HG03066 (cell line): ENCODE results near the gene ANGPTL7.
"Not testable (repeated sequence)": the region's sequence is repeated elsewhere in the genome, so short reads cannot be mapped to it uniquely, and the experiment has no call there.

Source experiments
- ATAC-seq: cut with Tn5 transposase; IDR thresholded peaks from one replicate; pipeline ENCODE4 v1.9.1; 2021; ENCODE audit warnings: low read depth; ENCODE audit not compliant: unreplicated experiment

ANGPTL7 gene

DNA sequence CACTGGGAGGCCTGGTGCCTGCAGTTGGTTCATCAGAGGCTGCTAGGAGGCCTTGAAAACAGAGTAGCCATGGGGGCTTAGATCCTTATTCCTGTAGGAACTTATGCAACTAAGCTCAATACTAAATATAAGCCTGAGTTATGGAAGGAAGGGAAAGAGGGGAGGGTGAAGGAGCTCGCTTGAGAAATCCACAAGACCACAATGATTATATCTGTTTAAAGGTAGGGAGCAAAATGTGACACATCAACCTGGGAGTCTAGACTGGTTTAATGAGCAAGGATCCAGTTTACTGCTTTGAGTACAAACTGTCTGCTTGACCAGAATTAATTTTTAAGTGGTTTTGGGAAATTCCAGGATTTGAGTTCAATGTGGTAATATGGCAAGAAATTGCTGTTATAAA is 20.4 kb upstream of the ANGPTL7 start:
- ATAC-seq: no peak

DNA sequence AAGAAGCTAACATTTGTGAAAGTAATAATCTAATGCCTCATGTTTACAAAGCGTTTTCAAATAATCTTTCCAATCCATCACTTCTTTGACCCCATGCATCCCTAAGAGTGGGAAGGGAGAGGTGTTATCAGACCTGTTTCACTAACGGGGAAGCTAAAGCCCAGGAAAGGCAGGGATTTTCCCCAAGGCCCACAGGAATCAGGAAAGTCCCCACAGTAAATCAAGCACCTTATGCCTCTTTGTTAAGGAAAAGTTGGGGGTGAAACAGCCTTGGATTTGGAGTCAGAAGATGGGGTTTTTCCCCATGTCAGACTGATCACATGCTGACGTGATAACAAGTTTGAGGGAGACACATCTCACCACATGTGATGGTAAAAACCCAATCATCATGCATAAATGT is 20.0 kb upstream of the ANGPTL7 start:
- no peak for ATAC-seq

DNA sequence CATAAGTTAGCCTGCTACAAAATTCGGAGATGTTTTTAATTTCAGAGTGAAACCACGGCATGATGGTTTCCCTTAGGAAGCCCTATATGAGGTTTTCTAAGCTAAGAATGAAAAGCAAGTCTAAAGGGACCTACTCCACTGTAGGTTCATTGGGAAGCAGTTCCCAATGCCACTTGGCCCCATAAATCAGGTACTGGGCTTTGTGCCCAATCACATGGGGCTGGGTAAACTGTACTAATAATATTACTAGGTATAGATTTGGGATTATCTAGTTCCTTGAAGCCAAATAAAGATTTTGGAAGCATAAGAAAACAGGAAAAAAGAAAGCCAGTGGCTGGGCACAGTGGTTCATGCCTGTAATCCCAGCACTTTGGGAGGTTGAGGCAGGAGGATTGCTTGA is 19.1 kb upstream of the ANGPTL7 start:
- no peak for ATAC-seq

DNA sequence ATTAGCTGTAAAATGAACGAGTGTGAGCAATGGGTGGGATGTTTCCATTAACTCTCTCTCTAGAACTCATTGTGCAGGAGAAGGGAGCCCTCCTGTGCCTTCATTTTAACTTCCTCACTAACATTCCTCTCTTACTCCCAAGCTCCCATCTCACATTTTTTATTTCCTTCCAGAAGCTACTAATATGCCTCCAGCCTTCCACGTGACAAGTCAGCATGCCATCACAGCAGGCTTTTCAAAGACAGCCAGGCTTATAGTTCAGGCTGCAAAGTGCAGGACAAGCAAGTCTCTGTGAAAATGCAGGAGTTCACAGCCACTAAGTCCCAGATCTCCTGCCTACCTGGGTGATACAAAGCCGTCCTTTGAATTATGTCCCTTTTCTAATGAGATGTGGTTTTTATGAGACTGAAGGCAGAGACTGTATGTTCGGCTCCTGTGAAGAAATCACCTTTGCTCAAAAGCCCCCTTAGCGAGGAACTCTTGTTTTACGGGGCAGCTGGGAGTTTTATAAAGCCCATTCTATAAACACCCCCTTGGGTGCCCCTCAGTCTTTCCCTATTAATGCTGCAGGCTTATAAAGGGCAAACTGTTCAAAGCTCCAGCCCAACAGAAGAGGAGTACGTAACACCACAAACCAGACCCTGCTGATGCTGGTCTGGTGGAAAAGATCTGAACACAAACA is 14.8 kb upstream of the ANGPTL7 start:
- ATAC-seq: no peak

DNA sequence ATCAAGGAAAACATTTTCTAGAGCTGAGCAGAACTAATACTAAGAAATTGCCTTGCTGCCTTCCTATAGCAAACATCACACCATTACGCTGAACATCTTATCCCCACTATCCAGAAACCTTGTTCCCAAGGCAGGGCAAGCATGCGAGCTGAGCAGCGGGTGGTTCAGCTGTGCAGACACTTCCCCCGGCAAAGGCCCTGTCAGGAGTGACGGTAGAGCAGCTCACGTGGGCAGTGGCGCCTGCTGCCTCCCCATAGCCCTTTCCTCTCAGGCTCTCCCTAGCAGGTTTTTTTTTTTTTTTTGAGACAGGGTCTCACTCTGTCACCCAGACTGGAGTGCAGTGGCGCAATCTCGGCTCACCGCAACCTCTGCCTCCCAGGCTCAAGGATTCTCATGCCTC is 13.7 kb upstream of the ANGPTL7 start:
- ATAC-seq: no peak

DNA sequence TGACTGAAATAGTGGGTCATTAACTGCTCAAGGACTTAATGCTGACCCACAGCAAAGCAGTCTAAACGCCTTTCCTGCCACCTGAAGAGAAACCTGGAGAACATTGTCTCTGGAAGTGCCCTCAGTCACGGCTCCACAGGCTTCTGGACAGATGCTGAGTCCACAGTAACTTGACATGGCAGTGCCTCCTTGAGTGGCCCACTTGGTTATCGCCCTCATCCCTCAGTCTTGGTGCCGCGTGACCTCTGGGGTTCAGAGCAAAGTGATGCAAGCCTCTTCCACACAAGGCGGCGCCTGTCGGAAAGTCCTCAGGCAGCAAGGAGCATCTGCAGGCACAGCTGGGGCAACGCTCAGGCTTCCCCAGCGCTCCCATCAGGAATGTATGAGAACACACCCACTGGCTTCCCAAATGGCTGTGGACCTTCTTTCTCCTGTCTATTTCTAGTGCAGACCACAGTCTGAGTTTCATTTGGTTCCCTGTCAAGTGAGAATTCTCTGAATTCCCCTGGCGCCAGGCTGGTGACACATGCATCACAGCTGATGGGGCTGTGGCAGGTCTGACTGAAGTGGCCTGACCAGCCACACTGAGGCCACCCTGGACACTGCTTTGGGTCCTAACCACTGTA is 13.0 kb upstream of the ANGPTL7 start:
- ATAC-seq: no peak

DNA sequence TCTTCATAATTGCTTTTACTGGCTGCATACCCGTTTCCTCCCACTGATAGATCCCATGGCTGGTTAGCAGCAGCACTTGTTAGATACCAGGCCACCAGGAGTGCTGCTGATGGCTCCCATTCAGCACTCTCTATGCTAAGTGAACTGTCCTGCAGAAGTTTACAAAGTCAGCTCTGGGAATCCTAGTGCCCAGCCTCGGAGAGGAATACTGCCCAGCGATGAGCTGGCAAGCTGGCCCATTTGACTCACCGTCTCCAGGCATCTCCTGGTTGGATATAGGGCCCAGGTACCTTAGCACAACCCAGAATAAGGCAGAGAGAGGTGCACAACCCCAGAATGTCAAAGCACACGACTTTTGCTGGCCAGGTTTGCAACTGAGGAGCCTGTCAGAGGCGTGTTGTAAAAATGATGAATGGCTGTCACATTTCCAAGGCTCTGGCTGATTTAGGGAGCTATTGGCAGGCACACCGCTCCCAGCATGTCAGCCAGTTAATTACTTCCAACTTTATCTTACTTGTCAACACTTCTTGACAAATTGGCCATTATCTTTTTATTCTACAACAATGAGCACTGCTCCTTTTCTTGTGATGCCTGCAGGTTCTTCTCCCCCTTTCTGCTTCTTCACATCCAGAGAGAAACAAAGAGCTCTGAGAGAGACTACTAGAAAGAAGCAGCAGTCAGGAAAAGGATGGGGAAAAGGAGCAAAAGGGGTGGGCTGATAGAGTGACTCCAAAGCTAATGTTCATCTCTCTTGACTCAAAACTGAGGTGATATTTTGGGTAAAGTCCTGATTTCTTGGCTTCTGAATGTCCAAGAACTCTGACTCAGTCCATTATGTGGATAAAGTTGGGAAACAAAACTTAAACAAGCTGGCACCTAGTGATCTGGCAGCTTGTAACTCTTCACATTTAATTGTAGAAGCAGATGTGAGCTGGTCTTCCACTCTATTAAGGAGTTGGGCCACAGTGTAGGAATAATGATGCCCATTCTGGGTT is 10.8 kb upstream of the ANGPTL7 start:
- ATAC-seq: no peak

DNA sequence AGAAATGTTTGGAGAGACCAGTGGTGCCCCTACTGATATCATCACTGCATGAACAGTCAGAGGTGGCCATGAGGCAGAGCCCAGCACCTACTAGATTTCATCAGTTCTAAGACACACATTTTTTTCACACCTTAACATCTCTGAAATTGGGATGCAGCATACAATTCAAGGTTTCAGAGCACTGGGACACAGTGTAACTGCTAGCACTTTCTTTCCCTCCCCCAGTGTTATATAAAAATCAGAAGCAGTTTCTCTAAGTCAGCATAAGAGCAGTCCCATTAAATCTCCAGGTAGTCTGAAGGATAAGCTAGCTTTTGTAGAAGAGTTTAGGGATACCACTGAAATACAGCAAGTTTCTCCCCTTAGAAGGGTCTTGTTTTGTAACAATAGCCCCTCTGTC is 10.0 kb upstream of the ANGPTL7 start:
- ATAC-seq: no peak

DNA sequence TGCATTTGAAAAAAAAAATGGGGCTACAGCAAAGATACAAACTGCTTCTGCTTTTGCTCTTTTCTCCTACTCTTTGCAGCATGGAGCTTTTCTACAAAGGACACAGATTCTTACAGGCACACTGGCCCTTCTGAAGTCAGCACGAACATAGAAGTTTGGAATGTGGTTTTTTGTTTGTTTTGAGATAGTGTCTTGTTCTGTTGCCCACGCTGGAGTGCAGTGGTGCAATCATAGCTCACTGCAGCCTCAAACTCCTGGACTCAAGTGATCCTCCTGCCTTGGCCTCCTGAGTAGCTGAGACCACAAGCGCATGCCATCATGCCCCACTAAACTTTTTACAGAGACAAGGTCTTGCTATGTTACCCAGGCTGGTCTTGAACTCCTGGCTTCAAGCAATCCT is 9.4 kb upstream of the ANGPTL7 start:
- ATAC-seq: not testable (repeated sequence)

DNA sequence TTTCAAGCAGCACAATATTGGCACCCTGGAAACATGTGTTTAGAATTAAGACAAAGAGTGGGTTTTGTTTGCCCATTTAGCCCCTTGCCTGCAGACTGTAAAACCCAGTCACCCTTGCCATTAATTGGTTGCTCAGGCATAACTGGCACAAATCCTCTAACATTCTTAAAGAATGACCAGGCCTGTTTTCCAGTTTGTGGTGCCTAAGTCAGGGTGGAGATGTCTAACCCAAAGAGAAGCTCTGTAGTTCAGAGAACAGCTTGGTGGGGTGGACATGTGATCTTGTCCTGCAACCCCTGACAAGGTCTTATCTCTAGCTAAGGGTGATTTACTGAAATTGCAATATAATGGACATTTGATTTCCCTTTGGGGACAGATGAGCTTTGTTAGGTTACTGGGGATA is 8.8 kb upstream of the ANGPTL7 start:
- no peak for ATAC-seq

DNA sequence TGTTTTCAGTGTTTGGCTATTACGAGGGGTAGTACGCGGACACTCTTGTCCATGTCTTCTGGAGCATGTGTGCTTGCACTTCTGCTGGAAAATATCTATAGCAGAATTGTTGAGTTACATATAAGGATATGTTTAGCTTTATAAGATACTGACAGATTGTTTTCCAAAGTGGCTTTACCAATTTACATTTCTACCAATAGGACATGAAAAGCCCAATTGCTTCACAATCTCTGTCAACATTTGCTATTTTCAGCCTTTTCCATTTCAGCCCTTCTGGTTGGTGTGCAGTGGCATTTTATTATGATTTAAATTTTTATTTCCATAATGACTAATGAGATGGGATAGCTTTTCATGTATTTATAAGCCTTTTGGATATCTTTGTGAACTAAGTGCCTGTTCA is 6.3 kb upstream of the ANGPTL7 start:
- ATAC-seq: no peak

DNA sequence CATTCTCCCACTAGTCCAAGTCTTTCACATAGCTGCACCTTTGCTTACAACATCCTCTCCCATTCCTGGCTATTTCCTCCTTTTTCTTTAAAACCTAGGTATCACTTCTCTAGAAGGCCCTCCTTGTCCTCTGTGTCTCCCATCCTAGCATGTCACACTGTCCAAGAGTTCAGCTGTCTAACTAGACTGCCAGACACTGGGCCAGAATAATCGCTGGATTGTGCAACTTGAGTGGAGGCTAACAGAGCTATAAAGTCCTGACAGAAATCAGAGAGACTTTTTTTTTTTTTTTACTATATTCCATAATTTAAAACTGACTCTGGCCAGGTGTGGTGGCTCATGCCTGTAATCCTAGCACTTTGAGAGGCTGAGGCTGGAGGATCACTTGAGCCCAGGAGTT is 4.2 kb upstream of the ANGPTL7 start:
- no peak for ATAC-seq

DNA sequence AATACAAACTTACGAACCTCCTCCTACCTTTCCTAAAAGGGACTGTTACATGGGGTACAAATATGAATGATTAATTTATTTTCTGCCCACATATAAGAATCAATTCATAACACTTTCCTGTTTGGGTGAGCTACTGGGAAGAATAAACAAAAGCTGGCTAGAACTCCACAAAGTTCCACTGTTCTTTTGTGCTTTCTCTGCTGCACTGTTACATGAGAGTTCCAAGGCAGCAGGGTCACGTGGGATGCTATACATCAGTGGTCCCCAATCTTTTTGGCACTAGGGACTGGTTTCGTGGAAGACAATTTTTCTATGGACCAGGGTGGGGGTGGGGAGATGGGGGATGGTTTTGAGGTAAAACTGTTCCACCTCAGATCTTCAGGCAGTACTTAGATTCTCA is 2.2 kb upstream of the ANGPTL7 start:
- no peak for ATAC-seq

DNA sequence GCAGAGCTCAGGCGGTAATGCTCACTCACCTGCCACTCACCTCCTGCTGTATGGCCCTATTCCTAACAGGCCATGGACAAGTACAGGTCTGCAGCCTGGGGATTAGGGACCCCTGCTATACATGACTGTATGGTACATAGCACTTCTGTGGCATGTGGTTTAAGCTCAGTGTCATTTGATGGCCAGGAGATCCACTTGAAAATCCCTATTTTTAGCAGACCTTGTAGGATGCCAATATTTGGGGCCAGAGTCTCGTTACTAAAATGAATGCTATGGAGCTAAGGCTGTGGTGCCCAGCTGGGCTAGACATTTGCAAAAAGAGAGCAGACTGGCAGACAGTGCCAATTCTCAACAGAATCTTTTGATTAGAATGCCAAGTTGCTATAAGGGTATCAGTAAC is 1.7 kb upstream of the ANGPTL7 start:
- no peak for ATAC-seq

DNA sequence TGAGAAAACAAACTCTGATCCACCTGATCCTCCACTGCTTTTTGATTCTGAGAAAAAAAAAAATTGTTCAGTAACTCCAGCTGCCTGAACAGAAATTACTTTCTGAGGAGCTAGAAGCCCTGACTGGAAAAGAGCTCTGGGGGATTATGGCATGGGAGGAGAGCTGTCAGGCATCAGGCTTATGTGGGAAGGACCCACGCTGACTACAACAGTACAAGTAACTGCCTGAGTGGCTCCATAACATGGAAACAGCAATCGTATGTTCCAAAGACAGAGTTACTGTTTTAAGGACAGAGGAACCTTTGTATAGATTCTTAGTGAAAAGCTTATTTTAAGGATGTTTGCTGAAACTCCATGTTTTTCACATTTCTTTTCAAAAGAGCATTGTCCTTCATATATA is 1.2 kb upstream of the ANGPTL7 start:
- ATAC-seq: no peak

DNA sequence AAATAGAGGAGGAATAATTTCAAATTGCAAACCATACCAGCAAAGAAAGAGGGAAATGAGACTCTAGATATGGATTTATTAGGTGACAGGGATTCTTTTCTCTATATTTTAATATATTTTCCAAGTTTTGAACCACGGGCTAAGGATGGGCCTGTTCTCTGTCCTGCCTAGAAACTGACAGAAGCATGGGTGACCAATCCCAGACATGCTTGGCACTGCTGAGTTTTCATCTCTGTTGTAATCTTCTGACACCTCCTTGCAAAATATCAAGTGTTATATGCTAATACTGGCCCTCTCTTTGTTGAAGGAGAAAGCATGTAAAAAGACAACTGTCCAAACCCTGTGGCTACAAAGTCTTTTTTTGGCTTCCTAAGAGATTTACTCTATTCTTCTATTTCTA is 774 bp upstream of the ANGPTL7 start:
- no peak for ATAC-seq

DNA sequence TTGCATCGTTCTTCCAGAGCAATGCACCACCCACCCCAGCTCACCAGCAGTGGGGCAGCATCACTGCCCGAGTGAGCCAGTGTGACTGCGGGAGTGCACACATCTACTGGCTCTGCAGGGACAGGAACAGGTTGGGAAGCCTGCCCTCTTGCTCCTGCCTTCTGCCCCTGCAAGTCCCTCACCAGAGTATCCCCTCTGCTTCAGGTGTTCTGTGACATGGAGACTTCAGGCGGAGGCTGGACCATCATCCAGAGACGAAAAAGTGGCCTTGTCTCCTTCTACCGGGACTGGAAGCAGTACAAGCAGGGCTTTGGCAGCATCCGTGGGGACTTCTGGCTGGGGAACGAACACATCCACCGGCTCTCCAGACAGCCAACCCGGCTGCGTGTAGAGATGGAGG is 4.2 kb downstream of the ANGPTL7 start:
- ATAC-seq: no peak

DNA sequence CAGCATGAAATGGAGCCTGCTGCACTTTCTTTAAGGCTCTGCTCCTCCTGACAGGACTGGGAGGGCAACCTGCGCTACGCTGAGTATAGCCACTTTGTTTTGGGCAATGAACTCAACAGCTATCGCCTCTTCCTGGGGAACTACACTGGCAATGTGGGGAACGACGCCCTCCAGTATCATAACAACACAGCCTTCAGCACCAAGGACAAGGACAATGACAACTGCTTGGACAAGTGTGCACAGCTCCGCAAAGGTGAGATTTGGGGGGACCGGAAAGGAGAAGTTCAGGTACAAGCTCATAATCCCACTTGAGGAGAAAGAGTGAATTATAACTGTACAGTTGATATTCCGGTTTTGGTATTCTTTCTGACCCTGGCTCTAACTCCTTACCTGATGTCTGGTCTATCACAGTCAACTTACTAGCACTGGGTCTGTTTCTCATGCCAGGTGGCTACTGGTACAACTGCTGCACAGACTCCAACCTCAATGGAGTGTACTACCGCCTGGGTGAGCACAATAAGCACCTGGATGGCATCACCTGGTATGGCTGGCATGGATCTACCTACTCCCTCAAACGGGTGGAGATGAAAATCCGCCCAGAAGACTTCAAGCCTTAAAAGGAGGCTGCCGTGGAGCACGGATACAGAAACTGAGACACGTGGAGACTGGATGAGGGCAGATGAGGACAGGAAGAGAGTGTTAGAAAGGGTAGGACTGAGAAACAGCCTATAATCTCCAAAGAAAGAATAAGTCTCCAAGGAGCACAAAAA is 5.4 kb downstream of the ANGPTL7 start:
- no peak for ATAC-seq

DNA sequence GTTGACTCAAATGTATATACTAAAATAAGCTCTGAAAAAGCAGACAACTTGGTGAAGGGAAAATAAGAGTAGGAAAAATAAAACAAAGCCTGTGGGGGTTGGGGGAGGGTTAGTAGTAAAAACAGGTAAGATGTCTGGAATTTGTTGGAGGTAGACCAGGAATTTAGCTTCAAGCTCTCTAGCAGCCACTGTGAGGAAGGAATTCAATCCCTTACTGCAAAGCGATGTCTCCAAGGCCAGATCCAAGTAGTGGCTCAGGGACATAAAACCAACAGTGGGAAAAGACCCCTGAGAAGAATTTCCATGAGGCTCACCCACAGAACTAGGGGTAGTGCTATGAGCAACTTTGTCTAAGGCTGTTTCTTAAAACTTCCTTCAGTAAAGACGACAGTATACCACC is 7.8 kb downstream of the ANGPTL7 start:
- ATAC-seq: no peak

DNA sequence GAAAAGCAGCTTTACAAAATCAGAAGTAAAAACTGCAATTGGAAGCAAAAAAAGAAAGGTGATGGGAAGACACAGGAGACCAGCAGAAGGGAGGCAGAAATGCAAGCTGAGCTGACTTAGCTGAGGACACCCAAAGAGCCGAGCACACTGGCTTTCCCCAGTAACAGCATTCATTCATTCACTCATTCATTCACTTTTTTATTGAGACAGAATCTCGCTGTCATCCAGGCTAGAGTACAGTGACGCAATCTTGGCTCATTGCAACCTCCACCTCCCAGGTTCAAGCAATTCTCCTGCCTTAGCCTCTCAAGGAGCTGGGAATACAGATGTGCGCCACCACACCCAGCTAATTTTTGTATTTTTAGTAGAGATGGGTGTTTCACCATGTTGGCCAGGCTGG is 8.2 kb downstream of the ANGPTL7 start:
- no peak for ATAC-seq

DNA sequence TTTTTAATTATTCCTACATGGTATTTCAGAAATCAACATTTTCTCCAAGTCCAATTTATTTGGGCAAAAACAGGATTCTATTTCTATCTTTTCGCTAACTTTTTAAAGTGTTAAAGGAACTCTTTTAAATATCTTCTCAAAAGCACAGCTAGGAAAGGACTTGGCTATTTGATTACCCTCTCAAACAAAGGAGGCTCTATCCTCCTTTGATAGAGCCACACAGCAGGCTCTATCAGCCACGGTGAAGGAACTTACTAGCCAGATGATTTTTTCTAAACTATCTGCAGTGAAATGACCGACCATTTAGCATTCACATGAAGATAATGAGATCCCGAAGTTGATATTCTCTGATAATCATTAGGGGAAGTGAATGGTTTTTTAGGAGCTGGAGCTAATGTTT is 9.1 kb downstream of the ANGPTL7 start:
- ATAC-seq: no peak
